HG02973 (cell line): Measurements from ENCODE around the gene IL1RL1.

Experiments used
- ATAC-seq: cut with Tn5 transposase; IDR thresholded peaks from one replicate; pipeline ENCODE4 v1.9.1; 2021; ENCODE audit warnings: moderate library complexity; ENCODE audit not compliant: unreplicated experiment

Gene IL1RL1

GRCh38 chr2:102366406-102367112, 55.2 kb downstream of the IL1RL1 start:
- peak; percentile 77 for ATAC-seq

DNA sequence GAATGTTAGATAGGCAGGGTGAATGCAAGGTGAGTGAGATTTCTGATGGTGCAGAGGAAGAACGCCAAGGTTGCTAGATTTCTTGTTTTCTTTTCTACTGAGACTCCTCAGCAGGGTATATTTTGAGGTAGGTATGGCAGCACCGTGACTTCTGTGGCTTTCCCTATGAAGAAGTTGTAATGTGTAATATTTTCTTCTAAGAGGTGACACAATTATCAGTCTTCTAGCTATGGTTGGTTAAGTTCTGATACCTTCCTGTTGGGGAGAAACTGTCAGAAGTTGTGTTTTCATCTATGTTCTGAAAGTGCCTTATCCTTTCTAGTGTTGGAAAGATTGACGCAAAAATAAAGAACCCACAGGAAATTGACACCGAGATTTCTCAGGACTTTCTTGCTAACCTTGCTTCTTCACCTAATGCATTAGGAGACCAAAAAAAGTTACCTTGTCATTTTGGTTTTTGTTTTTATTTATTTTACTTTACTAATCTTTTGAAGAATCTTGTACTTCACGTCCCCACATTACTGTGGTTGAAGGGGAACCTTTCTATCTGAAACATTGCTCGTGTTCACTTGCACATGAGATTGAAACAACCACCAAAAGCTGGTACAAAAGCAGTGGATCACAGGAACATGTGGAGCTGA, 56.1 kb downstream of the IL1RL1 start:
- ATAC-seq: peak; percentile 56

GRCh38 chr2:102368461-102369109, 57.2 kb downstream of the IL1RL1 start:
- no peak for ATAC-seq

DNA sequence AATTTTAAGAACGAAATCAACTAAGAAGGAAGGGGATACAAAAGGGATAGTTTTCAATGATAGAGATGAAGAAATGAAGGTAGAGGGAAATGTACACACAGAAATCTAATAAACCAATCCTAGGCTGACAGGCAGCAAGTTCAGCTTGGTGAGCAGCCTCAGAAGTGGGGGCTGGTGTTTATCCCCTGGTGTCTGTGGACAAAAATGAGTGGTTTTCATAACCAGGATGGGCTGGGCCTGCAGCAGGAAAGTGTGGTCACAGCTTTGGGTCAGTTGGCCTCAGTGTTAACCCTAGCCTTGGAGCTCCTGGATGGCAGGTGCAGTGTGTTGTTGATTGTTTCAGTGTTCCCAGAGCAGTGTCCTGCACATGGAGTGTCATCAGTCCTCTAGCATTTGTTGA, 58.5 kb downstream of the IL1RL1 start:
- ATAC-seq: no peak

GRCh38 chr2:102376052-102376591, 64.8 kb downstream of the IL1RL1 start:
- no peak for ATAC-seq

- ATAC-seq: no peak
These were observed 72.4 kb downstream of the IL1RL1 start for GRCh38 chr2:102383722-102384121.

DNA sequence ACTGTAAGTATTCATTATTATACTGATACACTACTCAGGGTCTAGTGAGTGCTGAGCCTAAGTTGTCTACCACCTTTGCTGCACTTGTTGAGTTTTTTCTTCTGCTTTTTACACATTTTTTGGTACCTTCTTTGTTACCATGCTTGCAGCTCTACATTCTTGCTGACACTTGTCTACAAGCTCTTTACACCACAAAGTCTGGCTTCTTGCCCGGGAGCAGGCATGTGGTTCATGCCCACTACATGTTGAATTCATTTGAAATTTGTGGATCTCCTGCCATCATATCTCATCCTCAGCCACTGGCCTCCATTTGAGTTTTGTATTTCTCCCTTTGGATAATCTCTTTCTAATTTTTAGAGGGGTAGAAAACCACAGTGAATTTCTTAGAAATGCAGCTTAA, 74.2 kb downstream of the IL1RL1 start:
- ATAC-seq: no peak

- no peak for ATAC-seq
These were observed 74.6 kb downstream of the IL1RL1 start for GRCh38 chr2:102386004-102386403.

DNA sequence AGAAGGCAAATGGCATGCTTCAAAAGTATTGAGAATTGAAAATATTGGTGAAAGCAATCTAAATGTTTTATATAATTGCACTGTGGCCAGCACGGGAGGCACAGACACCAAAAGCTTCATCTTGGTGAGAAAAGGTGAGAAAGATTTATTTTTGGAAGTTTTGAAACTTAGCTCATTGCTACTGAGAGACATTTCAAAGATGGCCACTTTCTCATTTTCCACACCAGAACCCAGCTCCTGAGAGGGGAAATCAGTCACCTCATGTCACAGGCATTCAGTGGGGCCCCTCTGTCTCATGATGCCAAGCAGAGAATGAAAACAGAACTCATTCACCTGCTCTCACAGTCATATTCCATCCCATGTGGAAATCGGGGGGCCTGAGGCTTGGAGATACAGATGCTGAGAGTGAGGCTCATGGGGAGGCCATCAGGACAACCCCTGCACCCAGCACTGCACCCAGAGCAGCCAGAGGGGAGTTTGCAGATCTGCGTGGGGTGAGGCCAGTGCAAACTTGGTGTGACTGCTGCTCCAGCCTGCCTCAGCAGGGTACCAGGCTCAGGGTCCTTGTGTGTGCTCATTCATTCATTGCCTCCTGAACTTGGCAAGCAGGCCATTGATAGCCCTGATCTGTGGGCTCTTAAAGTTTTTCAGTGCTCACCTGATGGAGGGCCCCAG, 75.6 kb downstream of the IL1RL1 start:
- no peak for ATAC-seq

DNA sequence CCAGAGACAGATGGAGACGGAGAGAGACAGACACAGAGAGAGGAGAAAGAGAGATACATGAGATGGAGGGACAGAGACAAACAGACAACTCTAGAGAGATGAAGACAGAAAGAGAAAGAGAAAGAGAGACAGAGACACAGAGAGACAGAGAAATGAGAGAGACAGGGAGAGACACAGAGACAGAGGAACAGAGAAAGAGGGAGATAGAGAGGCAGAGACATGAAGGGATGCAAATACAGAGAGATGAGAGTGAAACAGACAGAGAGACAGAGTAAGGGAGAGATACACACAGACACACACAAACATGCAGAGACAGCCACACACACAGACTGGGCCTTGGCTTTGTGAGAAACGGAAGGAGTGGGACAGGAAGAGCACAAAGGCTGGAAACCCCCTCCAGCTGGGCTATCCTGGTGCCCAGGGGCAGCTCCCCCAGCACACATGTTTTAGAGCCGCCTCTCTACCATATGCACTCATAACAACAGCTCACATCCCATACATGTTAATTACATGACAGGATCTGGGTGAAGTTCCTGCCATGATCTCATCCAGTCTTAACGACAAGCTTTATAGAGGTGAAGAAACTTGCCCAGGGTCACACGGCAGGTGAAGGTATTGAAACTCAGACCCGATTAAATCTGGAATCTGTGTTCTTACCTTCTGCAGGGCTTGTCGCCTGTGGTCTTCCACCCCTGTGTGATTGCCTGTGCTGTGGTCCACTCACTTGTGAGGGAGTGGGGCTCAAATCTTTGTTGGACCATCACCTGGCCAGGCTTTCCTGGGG, 76.6 kb downstream of the IL1RL1 start:
- no peak for ATAC-seq

- ATAC-seq: no peak
These were observed 80.2 kb downstream of the IL1RL1 start for GRCh38 chr2:102391565-102391964.

DNA sequence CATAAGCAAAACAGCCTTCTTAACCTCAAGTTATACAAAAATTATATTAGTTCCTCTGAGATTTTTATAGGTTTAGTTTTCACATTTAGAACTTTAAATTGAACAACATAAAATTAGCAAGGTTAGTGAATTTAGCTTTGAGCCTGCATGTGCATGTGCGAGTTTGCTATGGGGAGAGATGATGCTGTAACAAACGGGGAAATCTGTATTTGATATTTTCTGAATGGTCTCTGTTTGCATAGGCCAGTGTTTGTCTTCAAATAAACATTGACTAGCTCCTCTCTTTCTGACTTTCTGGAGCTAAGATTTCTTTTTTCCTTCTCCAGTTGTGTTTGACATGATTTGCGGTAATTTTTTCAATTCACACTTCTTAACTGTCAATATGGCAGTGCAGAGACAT, 80.7 kb downstream of the IL1RL1 start:
- ATAC-seq: no peak

DNA sequence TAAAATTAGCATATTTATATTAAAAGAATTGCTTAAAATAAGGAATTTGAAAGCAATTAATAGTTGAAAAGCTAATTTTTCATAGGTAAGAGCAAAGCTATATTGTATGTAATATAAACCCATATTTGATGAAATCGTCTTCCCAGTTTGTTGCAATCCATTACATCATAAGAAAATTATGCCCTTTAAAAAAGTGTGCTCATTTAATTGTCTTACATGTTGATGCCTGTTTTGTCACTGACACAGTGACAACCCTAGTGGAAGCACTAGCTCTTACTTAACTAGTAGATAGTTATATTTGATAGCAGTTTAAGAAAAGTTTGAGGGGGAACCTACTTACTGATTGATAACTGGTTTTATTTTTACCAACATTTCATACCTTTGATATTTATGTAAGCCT, 81.6 kb downstream of the IL1RL1 start:
- ATAC-seq: no peak

DNA sequence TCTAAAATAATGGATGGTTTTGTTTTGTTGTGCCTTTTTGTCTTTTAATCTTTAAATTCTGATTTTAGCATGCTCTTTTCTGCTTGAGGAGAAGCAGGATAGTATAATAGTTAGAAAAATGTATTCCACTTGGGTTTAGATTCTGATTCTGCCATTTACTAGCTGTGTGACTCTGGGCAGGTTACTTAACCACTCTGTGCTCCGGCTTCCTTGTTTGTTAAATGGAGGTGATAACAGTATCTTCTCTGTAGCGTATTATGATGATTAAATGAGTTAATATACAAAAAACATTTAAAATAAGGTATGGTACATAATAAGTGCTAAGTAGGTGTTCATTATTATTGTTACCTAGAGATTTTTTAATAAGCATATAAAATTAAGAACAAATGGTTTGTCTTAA, 84.6 kb downstream of the IL1RL1 start:
- no peak for ATAC-seq

- ATAC-seq: no peak
These were observed 85.8 kb downstream of the IL1RL1 start for GRCh38 chr2:102397209-102397608.

- ATAC-seq: no peak
These were observed 88.3 kb downstream of the IL1RL1 start for GRCh38 chr2:102399499-102400141.

DNA sequence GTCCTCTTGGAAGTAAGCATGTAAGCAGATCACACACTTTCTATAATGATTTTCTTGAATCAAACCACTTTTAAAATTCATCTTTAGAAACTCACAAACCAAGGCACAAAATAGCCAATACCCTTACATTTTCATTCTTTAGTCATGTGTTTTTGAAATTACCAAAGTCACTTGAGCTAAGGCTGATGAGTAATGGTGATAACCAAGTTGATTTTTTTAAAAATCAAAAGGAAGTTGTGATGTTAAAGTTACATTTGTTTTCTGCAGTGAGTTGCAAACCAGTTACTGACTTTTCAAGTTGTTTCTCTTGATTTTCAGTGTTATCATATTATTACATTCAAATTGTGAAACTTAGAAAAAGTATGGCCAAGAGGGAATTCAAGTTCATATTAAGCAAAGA, 90.1 kb downstream of the IL1RL1 start:
- no peak for ATAC-seq
